Endothelial cell of umbilical vein (primary cell): ENCODE results near the gene MED12L. TPM values are rescaled to one million over a fixed set of nuclear protein-coding genes. Genes with fewer than 3 reads are reported as not detected.

Experiments
- BruUV-seq: library from RNA; stranded (reverse); fragments of 400-500 nt; replicated peaks from 2 replicates; lab custom pipeline; 2021; lab: Mats Ljungman, UMichigan
- CTCF ChIA-PET: fragments of 300-600, 350-600 bp; sonication (Branson Sonifier 250); formaldehyde crosslinking; loops from one replicate; lab custom pipeline; 2021; ENCODE audit warnings: antibody characterized with exemption, inconsistent platforms; lab: Charles Lee
- POLR2A ChIA-PET: fragments of 300-600, 350-600 bp; sonication (Branson Sonifier 250); formaldehyde crosslinking; loops from one replicate; lab custom pipeline; 2021; ENCODE audit warnings: antibody characterized with exemption, inconsistent platforms; lab: Charles Lee
- DNase-seq: peaks from one replicate; pipeline ENCODE4 v3.0.0-alpha.2; 2011; ENCODE audit warnings: low read depth, low spot score
- FAIRE-seq: peaks from 2 replicates; lab custom pipeline; 2011; peaks lifted over from hg19 to GRCh38; lab: Jason Lieb, UNC
- H2AFZ ChIP-seq: 2 replicates; pipeline ENCODE4 v1.6.0; 2012; ENCODE audit warnings: low read depth, low read length, control low read depth, inconsistent platforms
- H3K27ac ChIP-seq: 2 replicates; pipeline ENCODE4 v1.5.1; 2011; ENCODE audit warnings: low read depth, mild to moderate bottlenecking, control low read depth, low read length, moderate library complexity; ENCODE audit not compliant: insufficient read depth
- H3K27me3 ChIP-seq, 2 experiments: 2 replicates each; pipeline versions ENCODE4 v1.6.0 to v1.6.1; 2011; ENCODE audit warnings: low read length in 2 of 2, mixed read lengths in 1 of 2; ENCODE audit not compliant: control insufficient read depth in 2 of 2, insufficient read depth in 2 of 2
- H3K36me3 ChIP-seq, 2 experiments: 2 replicates in 1 of 2; 3 replicates in 1 of 2; pipeline ENCODE4 v1.5.1; 2011; ENCODE audit warnings: low read length in 2 of 2, mild to moderate bottlenecking in 1 of 2, moderate library complexity in 1 of 2; ENCODE audit not compliant: control insufficient read depth in 2 of 2, insufficient read depth in 2 of 2; ENCODE audit errors: extremely low read depth in 1 of 2
- H3K4me1 ChIP-seq: 3 replicates; pipeline ENCODE4 v1.5.1; 2011; ENCODE audit warnings: mild to moderate bottlenecking, low read length; ENCODE audit not compliant: control insufficient read depth, insufficient read depth; ENCODE audit errors: extremely low read depth
- H3K4me2 ChIP-seq: 2 replicates; pipeline ENCODE4 v1.6.1; 2011; ENCODE audit warnings: low read length, control low read depth, mixed read lengths; ENCODE audit not compliant: insufficient read depth
- H3K4me3 ChIP-seq, 3 experiments: fragments of 200-600 bp in 1 of 3; sonication (generic), shearing (Covaris generic) in 1 of 3; replicated peaks in 1 of 3; 2 replicates each; pipeline ENCODE4 v1.5.1; 2011 to 2016; ENCODE audit warnings: control low read depth in 3 of 3, low read length in 3 of 3, mild to moderate bottlenecking in 2 of 3, inconsistent platforms in 1 of 3, low read depth in 1 of 3, moderate library complexity in 1 of 3; ENCODE audit not compliant: insufficient read depth in 1 of 3
- H3K79me2 ChIP-seq: 2 replicates; pipeline ENCODE4 v1.6.0; 2012; ENCODE audit warnings: low read length, inconsistent platforms; ENCODE audit not compliant: control insufficient read depth, insufficient read depth
- H3K9ac ChIP-seq: replicated peaks from 2 replicates; pipeline ENCODE3; 2011; ENCODE audit warnings: low read length, control low read depth; ENCODE audit not compliant: insufficient read depth; ENCODE audit errors: extremely low read depth
- H3K9me1 ChIP-seq: replicated peaks from 3 replicates; pipeline ENCODE4 v1.6.0; 2011; ENCODE audit warnings: mild to moderate bottlenecking, low read length; ENCODE audit not compliant: control insufficient read depth, insufficient read depth; ENCODE audit errors: extremely low read depth
- H3K9me3 ChIP-seq: replicated peaks from 2 replicates; pipeline ENCODE4 v1.5.1; 2012; ENCODE audit warnings: low read length, inconsistent platforms; ENCODE audit not compliant: control insufficient read depth, insufficient read depth
- H4K20me1 ChIP-seq: replicated peaks from 2 replicates; pipeline ENCODE3; 2011; ENCODE audit warnings: mild to moderate bottlenecking, low read length; ENCODE audit not compliant: control insufficient read depth, insufficient read depth; ENCODE audit errors: extremely low read depth
- EZH2 ChIP-seq: IDR thresholded peaks from 2 replicates; pipeline ENCODE4 v1.6.1; 2012; ENCODE audit warnings: borderline replicate concordance, low read depth, mild to moderate bottlenecking, moderate library complexity, low read length, inconsistent platforms; ENCODE audit not compliant: severe bottlenecking
- GATA2 ChIP-seq: IDR thresholded peaks from 2 replicates; pipeline ENCODE4 v1.7.0; 2011; ENCODE audit warnings: low read depth, mild to moderate bottlenecking, moderate library complexity, mixed read lengths, low read length; ENCODE audit not compliant: insufficient read length, insufficient read depth
- JUN ChIP-seq: IDR thresholded peaks from 2 replicates; pipeline ENCODE4 v1.6.1; 2011; ENCODE audit warnings: borderline replicate concordance, low read depth; ENCODE audit not compliant: insufficient read length, insufficient read depth
- MYC ChIP-seq: IDR thresholded peaks from one replicate; pipeline ENCODE4 v1.6.1; 2011; ENCODE audit warnings: mild to moderate bottlenecking, low read depth, low read length
- POLR2A ChIP-seq: IDR thresholded peaks from 2 replicates; pipeline ENCODE4 v1.6.1; 2012; ENCODE audit warnings: low read depth, mild to moderate bottlenecking, control low read depth, low read length
- POLR2AphosphoS5 ChIP-seq: IDR thresholded peaks from 2 replicates; pipeline ENCODE4 v1.6.1; 2012; ENCODE audit warnings: low read depth, mild to moderate bottlenecking, control low read depth, low read length, moderate library complexity; ENCODE audit not compliant: insufficient read depth
- dilution Hi-C: fragments of 300-500 bp; cut with MboI; formaldehyde crosslinking; loops from one replicate; pipeline ENCODE4 v1.15.0; 2019; ENCODE audit warnings: low sequenced_read_pairs; ENCODE audit not compliant: extremely low pct_ligation_motif_present
- intact Hi-C: fragments of 100-400 bp; cut with micrococcal nuclease; formaldehyde crosslinking; loops from one replicate; pipeline ENCODE4 v1.10.0; 2022
- polyA plus RNA-seq, 4 experiments: library from polyadenylated mRNA; depleted of rRNA in 3 of 4; stranded (reverse) in 3 of 4; unstranded in 1 of 4; fragments of >200 nt; gene quantifications; 2 replicates each; pipeline versions ENCODE4 v1.2.1 to v1.2.3, GENCODE V29; 2011 to 2012; ENCODE audit warnings: missing spikeins in 1 of 4
- total RNA-seq: library from RNA; stranded (reverse); gene quantifications from 2 replicates; pipeline ENCODE4 v1.2.3, GENCODE V29; 2021
- TF ChIP-seq, protein P1 (sequence below), 2 donors: IDR thresholded peaks; 1 replicate in 1 of 2; 2 replicates in 1 of 2; pipeline ENCODE4 v1.5.1; 2011; ENCODE audit warnings: low read length in 2 of 2, mild to moderate bottlenecking in 2 of 2, moderate library complexity in 2 of 2, control low read depth in 1 of 2, inconsistent platforms in 1 of 2, low read depth in 1 of 2; ENCODE audit not compliant: insufficient read depth in 1 of 2; ENCODE audit errors: extremely low read depth in 1 of 2
- TF ChIP-seq, protein P2 (sequence below): IDR thresholded peaks from 2 replicates; pipeline ENCODE4 v1.6.1; 2011; ENCODE audit not compliant: insufficient read depth, insufficient read length

Gene MED12L
- total and polyA plus RNA-seq, 2 donors (not counting 3 experiments of a cell fraction or from before 2014, with no cell fraction given) = 0.03 to 0.27 TPM

DNA sequence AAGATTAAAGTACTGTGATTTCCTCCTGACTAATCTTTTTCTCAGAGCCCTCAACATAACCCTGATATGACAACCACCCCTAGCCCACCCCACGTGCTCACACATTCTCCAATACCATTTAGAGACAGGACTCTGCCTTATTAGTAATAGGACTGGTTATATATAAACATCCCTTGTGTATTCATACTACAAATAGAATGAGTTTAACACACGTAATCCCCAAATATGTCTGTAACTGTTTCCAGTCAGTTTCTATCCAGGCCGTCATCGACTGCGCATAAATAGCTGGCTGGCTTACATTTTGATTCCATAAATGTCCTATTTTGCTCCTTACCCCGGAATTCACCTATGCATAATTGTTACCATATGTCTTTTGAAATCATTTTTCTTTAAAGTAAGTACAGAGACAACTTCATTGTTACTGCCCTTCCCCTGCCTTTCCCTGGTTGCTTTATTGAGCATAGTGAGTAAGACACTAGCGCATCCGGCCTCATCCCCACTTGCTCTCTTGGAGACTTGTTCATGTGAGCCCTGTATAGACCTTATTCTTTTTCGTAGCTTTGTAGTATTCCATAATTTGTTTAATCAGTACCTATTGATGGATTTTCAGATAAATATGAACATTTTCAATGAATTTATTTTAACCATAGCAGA, 196.3 kb downstream of the MED12L start:
- Histone ChIP-seq H3K36me3 (no peaks in the 10 kb centered on the region), H3K9me1 (no peaks in the 10 kb centered on the region), H2AFZ (no peak overlapping the region), H3K9ac (no peak overlapping the region), H3K27ac (no peak overlapping the region), H3K9me3 (no peaks in the 10 kb centered on the region), H3K4me3 (no peak overlapping the region), H3K27me3 (peaks cover 0 to 6% of the 10 kb centered on the region in 2 experiments), H3K4me2 (no peak overlapping the region), H3K79me2 (no peaks in the 10 kb centered on the region), H3K4me1 (no peaks in the 10 kb centered on the region), H4K20me1 (no peaks in the 10 kb centered on the region)
- no TSS peak for BruUV-seq
- no peak for TF ChIP-seq GATA2
- TF ChIP-seq JUN = no peak
- TF ChIP-seq EZH2 = no peak
- TF ChIP-seq POLR2AphosphoS5 = no peak
- TF ChIP-seq, protein P1, sequence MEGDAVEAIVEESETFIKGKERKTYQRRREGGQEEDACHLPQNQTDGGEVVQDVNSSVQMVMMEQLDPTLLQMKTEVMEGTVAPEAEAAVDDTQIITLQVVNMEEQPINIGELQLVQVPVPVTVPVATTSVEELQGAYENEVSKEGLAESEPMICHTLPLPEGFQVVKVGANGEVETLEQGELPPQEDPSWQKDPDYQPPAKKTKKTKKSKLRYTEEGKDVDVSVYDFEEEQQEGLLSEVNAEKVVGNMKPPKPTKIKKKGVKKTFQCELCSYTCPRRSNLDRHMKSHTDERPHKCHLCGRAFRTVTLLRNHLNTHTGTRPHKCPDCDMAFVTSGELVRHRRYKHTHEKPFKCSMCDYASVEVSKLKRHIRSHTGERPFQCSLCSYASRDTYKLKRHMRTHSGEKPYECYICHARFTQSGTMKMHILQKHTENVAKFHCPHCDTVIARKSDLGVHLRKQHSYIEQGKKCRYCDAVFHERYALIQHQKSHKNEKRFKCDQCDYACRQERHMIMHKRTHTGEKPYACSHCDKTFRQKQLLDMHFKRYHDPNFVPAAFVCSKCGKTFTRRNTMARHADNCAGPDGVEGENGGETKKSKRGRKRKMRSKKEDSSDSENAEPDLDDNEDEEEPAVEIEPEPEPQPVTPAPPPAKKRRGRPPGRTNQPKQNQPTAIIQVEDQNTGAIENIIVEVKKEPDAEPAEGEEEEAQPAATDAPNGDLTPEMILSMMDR (IDR thresholded peaks at IDR 0.05; ENCODE audit: extremely low read depth in 1 of 2, insufficient read depth in 1 of 2, low read depth in 1 of 2, low read length in 2 of 2) = no peak
- TF ChIP-seq MYC = no peak
- no peak for TF ChIP-seq POLR2A
- TF ChIP-seq, protein P2, sequence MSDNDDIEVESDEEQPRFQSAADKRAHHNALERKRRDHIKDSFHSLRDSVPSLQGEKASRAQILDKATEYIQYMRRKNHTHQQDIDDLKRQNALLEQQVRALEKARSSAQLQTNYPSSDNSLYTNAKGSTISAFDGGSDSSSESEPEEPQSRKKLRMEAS = no peak
- dilution Hi-C loops (no loop called here), intact Hi-C loops (loop anchor here (5.0 kb wide), 2 partner anchors 494 to 556 kb away; no protein-coding TSS in a partner anchor)
- FAIRE-seq (no peak), DNase-seq (no peak)
- ChIA-PET POLR2A (no interaction called here), CTCF (interaction anchor here (1.3 to 10.8 kb wide), 3 partner anchors 55 to 125 kb away, joined by 5 to 98 read pairs (median 75); no protein-coding TSS in a partner anchor)
